ENCODE results near the gene PNMT. TPM values are rescaled to one million over a fixed set of nuclear protein-coding genes. Genes with fewer than 3 reads are reported as not detected.

The PNMT gene
- total and polyA plus RNA-seq, 2 of the 13 experiments (the other 11 are each of a cell fraction or from before 2014, with no cell fraction given) = 0.25 TPM; not detected in 1

- TF ChIP-seq, protein P1, sequence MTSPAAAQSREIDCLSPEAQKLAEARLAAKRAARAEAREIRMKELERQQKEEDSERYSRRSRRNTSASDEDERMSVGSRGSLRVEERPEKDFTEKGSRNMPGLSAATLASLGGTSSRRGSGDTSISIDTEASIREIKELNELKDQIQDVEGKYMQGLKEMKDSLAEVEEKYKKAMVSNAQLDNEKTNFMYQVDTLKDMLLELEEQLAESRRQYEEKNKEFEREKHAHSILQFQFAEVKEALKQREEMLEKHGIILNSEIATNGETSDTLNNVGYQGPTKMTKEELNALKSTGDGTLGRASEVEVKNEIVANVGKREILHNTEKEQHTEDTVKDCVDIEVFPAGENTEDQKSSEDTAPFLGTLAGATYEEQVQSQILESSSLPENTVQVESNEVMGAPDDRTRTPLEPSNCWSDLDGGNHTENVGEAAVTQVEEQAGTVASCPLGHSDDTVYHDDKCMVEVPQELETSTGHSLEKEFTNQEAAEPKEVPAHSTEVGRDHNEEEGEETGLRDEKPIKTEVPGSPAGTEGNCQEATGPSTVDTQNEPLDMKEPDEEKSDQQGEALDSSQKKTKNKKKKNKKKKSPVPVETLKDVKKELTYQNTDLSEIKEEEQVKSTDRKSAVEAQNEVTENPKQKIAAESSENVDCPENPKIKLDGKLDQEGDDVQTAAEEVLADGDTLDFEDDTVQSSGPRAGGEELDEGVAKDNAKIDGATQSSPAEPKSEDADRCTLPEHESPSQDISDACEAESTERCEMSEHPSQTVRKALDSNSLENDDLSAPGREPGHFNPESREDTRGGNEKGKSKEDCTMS (CRISPR knock-in tag; conservative IDR thresholded peaks at IDR 0.05) = no peak
- TF ChIP-seq HNF4G (IDR thresholded peaks at IDR 0.05; ENCODE audit: borderline replicate concordance, low read depth, low read length) (no peak), HNF4G (CRISPR knock-in tag; IDR thresholded peaks at IDR 0.05; ENCODE audit: borderline replicate concordance, low read depth) (no peak), ZNF552 (CRISPR knock-in tag; IDR thresholded peaks at IDR 0.05; ENCODE audit: borderline replicate concordance) (no peak; the same call in 1 of the 2 replicates), JUND (CRISPR knock-in tag; IDR thresholded peaks at IDR 0.05) (no peak), THRA (CRISPR knock-in tag; IDR thresholded peaks at IDR 0.05; ENCODE audit: borderline replicate concordance) (no peak), ETS1 (CRISPR knock-in tag; IDR thresholded peaks at IDR 0.05) (no peak), ZNF24 (IDR thresholded peaks at IDR 0.05) (no peak), HOMEZ (CRISPR knock-in tag; IDR thresholded peaks at IDR 0.05; ENCODE audit: low read depth) (0 out of 2 replicates have a peak, but pooled peaks have one; percentile 7), ZNF670 (CRISPR knock-in tag; IDR thresholded peaks at IDR 0.05; ENCODE audit: borderline replicate concordance) (no peak), TOE1 (CRISPR knock-in tag; IDR thresholded peaks at IDR 0.05) (no peak), ZNF496 (CRISPR knock-in tag; IDR thresholded peaks at IDR 0.05; ENCODE audit: insufficient replicate concordance) (no peak), ZNF263 (CRISPR knock-in tag; IDR thresholded peaks at IDR 0.05) (peak; percentile 86), CEBPG (CRISPR knock-in tag; IDR thresholded peaks at IDR 0.05) (no peak), RBM39 (IDR thresholded peaks at IDR 0.05; ENCODE audit: low read depth, low read length, poor library complexity, severe bottlenecking) (no peak), HNRNPH1 (optimal IDR thresholded peaks at IDR 0.05; ENCODE audit: low read depth, low read length) (no peak), ZBTB14 (CRISPR knock-in tag; IDR thresholded peaks at IDR 0.05) (no peak), ZKSCAN1 (IDR thresholded peaks at IDR 0.05; ENCODE audit: low read length) (no peak), CEBPB (IDR thresholded peaks at IDR 0.05; ENCODE audit: borderline replicate concordance, low read depth, low read length) (no peak), ARNT (IDR thresholded peaks at IDR 0.05) (no peak), ZFP90 (CRISPR knock-in tag; IDR thresholded peaks at IDR 0.05; ENCODE audit: borderline replicate concordance) (no peak), ZFP91 (CRISPR knock-in tag; IDR thresholded peaks at IDR 0.05; ENCODE audit: borderline replicate concordance) (0 out of 2 replicates have a peak, but pooled peaks have one; percentile 6)
Observed at GRCh38 chr17:39699818-39700147, 31.5 kb downstream of the PNMT start, which contains the start of gene ERBB2 (continued).
